ENCODE data around the gene SP3.

The SP3 gene

GRCh38 chr2:173993459-173993858 is 28.3 kb upstream of the SP3 start:
- no peaks in the 10 kb centered on the region for H3K36me3 ChIP-seq (ENCODE audit: insufficient read depth, low read length)
- peaks cover 12% of the 10 kb centered on the region for H3K4me1 ChIP-seq (ENCODE audit: control insufficient read depth, insufficient read depth, low read length)
- H3K4me2 ChIP-seq (ENCODE audit: low read length): no peak overlapping the region
- H3K27me3 ChIP-seq (ENCODE audit: control insufficient read depth, insufficient read depth, low read length): peaks cover 16% of the 10 kb centered on the region
- H3K9ac ChIP-seq (ENCODE audit: low read depth, low read length): no peak overlapping the region
- no peaks in the 10 kb centered on the region for H3K9me3 ChIP-seq (replicated peaks; ENCODE audit: low read length)
- no peak overlapping the region for H3K4me3 ChIP-seq (ENCODE audit: low read length)

- Histone ChIP-seq H3K9ac (ENCODE audit: low read depth, low read length) (no peak overlapping the region), H3K9me3 (replicated peaks; ENCODE audit: low read length) (no peaks in the 10 kb centered on the region), H3K36me3 (ENCODE audit: insufficient read depth, low read length) (no peaks in the 10 kb centered on the region), H3K4me3 (ENCODE audit: low read length) (no peak overlapping the region), H3K27me3 (ENCODE audit: control insufficient read depth, insufficient read depth, low read length) (peaks cover 16% of the 10 kb centered on the region), H3K4me2 (ENCODE audit: low read length) (peak overlapping the region; percentile 65), H3K4me1 (ENCODE audit: control insufficient read depth, insufficient read depth, low read length) (peaks cover 12% of the 10 kb centered on the region)
Measured at GRCh38 chr2:173991856-173992588, 26.8 kb upstream of the SP3 start.

- Histone ChIP-seq H3K9ac (ENCODE audit: low read depth, low read length) (no peak overlapping the region), H3K36me3 (ENCODE audit: insufficient read depth, low read length) (no peaks in the 10 kb centered on the region), H3K4me1 (ENCODE audit: control insufficient read depth, insufficient read depth, low read length) (peaks cover 17% of the 10 kb centered on the region), H3K4me2 (ENCODE audit: low read length) (peak overlapping the region; percentile 65), H3K4me3 (ENCODE audit: low read length) (peak overlapping the region; percentile 30), H3K27me3 (ENCODE audit: control insufficient read depth, insufficient read depth, low read length) (peaks cover 16% of the 10 kb centered on the region), H3K9me3 (replicated peaks; ENCODE audit: low read length) (no peaks in the 10 kb centered on the region)
Measured at GRCh38 chr2:173990970-173991819, 26.0 kb upstream of the SP3 start.

- H3K9ac ChIP-seq (ENCODE audit: low read depth, low read length): no peak overlapping the region
Measured at GRCh38 chr2:173990245-173990644, 25.1 kb upstream of the SP3 start.

GRCh38 chr2:173989884-173990215 is 24.7 kb upstream of the SP3 start:
- Histone ChIP-seq H3K4me3 (ENCODE audit: low read length) (no peak overlapping the region), H3K9ac (ENCODE audit: low read depth, low read length) (no peak overlapping the region)

More at GRCh38 chr2:173990245-173990644, 25.1 kb upstream of the SP3 start:
- no peak overlapping the region for H3K4me2 ChIP-seq (ENCODE audit: low read length)
- peaks cover 16% of the 10 kb centered on the region for H3K27me3 ChIP-seq (ENCODE audit: control insufficient read depth, insufficient read depth, low read length)
- H3K4me3 ChIP-seq (ENCODE audit: low read length): no peak overlapping the region
- H3K9me3 ChIP-seq (replicated peaks; ENCODE audit: low read length): no peaks in the 10 kb centered on the region
- H3K4me1 ChIP-seq (ENCODE audit: control insufficient read depth, insufficient read depth, low read length): peaks cover 17% of the 10 kb centered on the region
- H3K36me3 ChIP-seq (ENCODE audit: insufficient read depth, low read length): no peaks in the 10 kb centered on the region

GRCh38 chr2:173989160-173989883 is 24.1 kb upstream of the SP3 start:
- Histone ChIP-seq H3K4me2 (ENCODE audit: low read length) (no peak overlapping the region), H3K4me3 (ENCODE audit: low read length) (no peak overlapping the region), H3K9ac (ENCODE audit: low read depth, low read length) (no peak overlapping the region), H3K36me3 (ENCODE audit: insufficient read depth, low read length) (no peaks in the 10 kb centered on the region), H3K9me3 (replicated peaks; ENCODE audit: low read length) (no peaks in the 10 kb centered on the region), H3K27me3 (ENCODE audit: control insufficient read depth, insufficient read depth, low read length) (peaks cover 9% of the 10 kb centered on the region), H3K4me1 (ENCODE audit: control insufficient read depth, insufficient read depth, low read length) (peaks cover 17% of the 10 kb centered on the region)

More at GRCh38 chr2:173989884-173990215, 24.7 kb upstream of the SP3 start:
- Histone ChIP-seq H3K4me1 (ENCODE audit: control insufficient read depth, insufficient read depth, low read length) (peaks cover 17% of the 10 kb centered on the region), H3K27me3 (ENCODE audit: control insufficient read depth, insufficient read depth, low read length) (peaks cover 13% of the 10 kb centered on the region), H3K36me3 (ENCODE audit: insufficient read depth, low read length) (no peaks in the 10 kb centered on the region), H3K4me2 (ENCODE audit: low read length) (no peak overlapping the region), H3K9me3 (replicated peaks; ENCODE audit: low read length) (no peaks in the 10 kb centered on the region)

- H3K4me3 ChIP-seq (ENCODE audit: low read length): no peak overlapping the region
- H3K9me3 ChIP-seq (replicated peaks; ENCODE audit: low read length): no peaks in the 10 kb centered on the region
- H3K4me1 ChIP-seq (ENCODE audit: control insufficient read depth, insufficient read depth, low read length): peaks cover 27% of the 10 kb centered on the region
- no peaks in the 10 kb centered on the region for H3K36me3 ChIP-seq (ENCODE audit: insufficient read depth, low read length)
- H3K4me2 ChIP-seq (ENCODE audit: low read length): no peak overlapping the region
- H3K27me3 ChIP-seq (ENCODE audit: control insufficient read depth, insufficient read depth, low read length): no peaks in the 10 kb centered on the region
- no peak overlapping the region for H3K9ac ChIP-seq (ENCODE audit: low read depth, low read length)
Measured at GRCh38 chr2:173986805-173987204, 21.6 kb upstream of the SP3 start.

- Histone ChIP-seq H3K4me1 (ENCODE audit: control insufficient read depth, insufficient read depth, low read length) (peaks cover 18% of the 10 kb centered on the region), H3K9me3 (replicated peaks; ENCODE audit: low read length) (no peaks in the 10 kb centered on the region), H3K36me3 (ENCODE audit: insufficient read depth, low read length) (no peaks in the 10 kb centered on the region), H3K9ac (ENCODE audit: low read depth, low read length) (no peak overlapping the region), H3K27me3 (ENCODE audit: control insufficient read depth, insufficient read depth, low read length) (no peaks in the 10 kb centered on the region), H3K4me2 (ENCODE audit: low read length) (no peak overlapping the region), H3K4me3 (ENCODE audit: low read length) (no peak overlapping the region)
Measured at GRCh38 chr2:173985605-173985992, 20.4 kb upstream of the SP3 start.

GRCh38 chr2:173984866-173985604 is 19.9 kb upstream of the SP3 start:
- H3K4me1 ChIP-seq (ENCODE audit: control insufficient read depth, insufficient read depth, low read length): peaks cover 18% of the 10 kb centered on the region

GRCh38 chr2:173983391-173983871 is 18.3 kb upstream of the SP3 start:
- H3K4me3 ChIP-seq (ENCODE audit: low read length): no peak overlapping the region
- H3K4me2 ChIP-seq (ENCODE audit: low read length): no peak overlapping the region
- H3K27me3 ChIP-seq (ENCODE audit: control insufficient read depth, insufficient read depth, low read length): no peaks in the 10 kb centered on the region
- H3K4me1 ChIP-seq (ENCODE audit: control insufficient read depth, insufficient read depth, low read length): peaks cover 18% of the 10 kb centered on the region
- no peaks in the 10 kb centered on the region for H3K36me3 ChIP-seq (ENCODE audit: insufficient read depth, low read length)
- H3K9me3 ChIP-seq (replicated peaks; ENCODE audit: low read length): no peaks in the 10 kb centered on the region
- H3K9ac ChIP-seq (ENCODE audit: low read depth, low read length): no peak overlapping the region

More at GRCh38 chr2:173984866-173985604, 19.9 kb upstream of the SP3 start:
- Histone ChIP-seq H3K4me3 (ENCODE audit: low read length) (no peak overlapping the region), H3K9ac (ENCODE audit: low read depth, low read length) (no peak overlapping the region), H3K36me3 (ENCODE audit: insufficient read depth, low read length) (no peaks in the 10 kb centered on the region), H3K9me3 (replicated peaks; ENCODE audit: low read length) (no peaks in the 10 kb centered on the region), H3K4me2 (ENCODE audit: low read length) (no peak overlapping the region), H3K27me3 (ENCODE audit: control insufficient read depth, insufficient read depth, low read length) (no peaks in the 10 kb centered on the region)

GRCh38 chr2:173982918-173983317 is 17.7 kb upstream of the SP3 start:
- H3K9ac ChIP-seq (ENCODE audit: low read depth, low read length): no peak overlapping the region
- no peaks in the 10 kb centered on the region for H3K36me3 ChIP-seq (ENCODE audit: insufficient read depth, low read length)
- no peaks in the 10 kb centered on the region for H3K9me3 ChIP-seq (replicated peaks; ENCODE audit: low read length)
- H3K4me1 ChIP-seq (ENCODE audit: control insufficient read depth, insufficient read depth, low read length): peaks cover 18% of the 10 kb centered on the region
- H3K27me3 ChIP-seq (ENCODE audit: control insufficient read depth, insufficient read depth, low read length): no peaks in the 10 kb centered on the region
- H3K4me2 ChIP-seq (ENCODE audit: low read length): peak overlapping the region; percentile 20
- no peak overlapping the region for H3K4me3 ChIP-seq (ENCODE audit: low read length)
